Esophagus muscularis mucosa (tissue), 4 donors: Measurements from ENCODE around the gene GUCD1.

Source experiments
- CTCF ChIP-seq, 3 experiments: fragments of 200-600 bp in 2 of 3; fragments of 450-650 bp in 1 of 3; sonication (generic) in 2 of 3; IDR thresholded peaks; one replicate each; pipeline ENCODE4 v1.5.1; 2017 to 2019; ENCODE audit warnings: antibody characterized with exemption in 3 of 3, mild to moderate bottlenecking in 2 of 3, moderate library complexity in 1 of 3
- EP300 ChIP-seq: sonication (generic); formaldehyde crosslinking; IDR thresholded peaks from one replicate; pipeline ENCODE4 v1.6.1; 2017; ENCODE audit warnings: antibody characterized with exemption
- POLR2A ChIP-seq: fragments of 450-650 bp; IDR thresholded peaks from one replicate; pipeline ENCODE4 v1.6.1; 2017; ENCODE audit warnings: antibody characterized with exemption, moderate library complexity, mild to moderate bottlenecking, low read depth
- POLR2AphosphoS5 ChIP-seq, 2 donors: sonication (generic); formaldehyde crosslinking; IDR thresholded peaks; one replicate each; pipeline ENCODE4 v1.6.1; 2017; ENCODE audit warnings: antibody characterized with exemption in 2 of 2

- no peak for TF ChIP-seq POLR2A
- TF ChIP-seq POLR2AphosphoS5 (IDR thresholded peaks at IDR 0.05): no peak
- no peak for TF ChIP-seq CTCF (IDR thresholded peaks at IDR 0.05)
- no peak for TF ChIP-seq EP300
Observed at GRCh38 chr22:24504540-24504939, 50.4 kb downstream of the GUCD1 start.
